HEK293 (cell line): ENCODE data around the gene GALNTL6.

ENCODE experiments used
- CTCF ChIA-PET: fragments of 350-600 bp; formaldehyde crosslinking; extraction: SDS; loops from one replicate; lab custom pipeline; 2021; ENCODE audit warnings: antibody characterized with exemption; lab: Yijun Ruan, JAX
- POLR2A ChIA-PET: fragments of 300-600 bp; formaldehyde crosslinking; extraction: SDS; loops from one replicate; lab custom pipeline; 2020; ENCODE audit warnings: antibody characterized with exemption, inconsistent platforms; lab: Yijun Ruan, JAX
- H3K27ac ChIP-seq: fragments of 200-500 bp; sonication (Bioruptor generic); 2 replicates; pipeline ENCODE4 v1.5.1; 2014; ENCODE audit warnings: low read depth, low read length, control low read depth, inconsistent platforms; ENCODE audit errors: extremely low read depth
- H3K36me3 ChIP-seq, 2 experiments: fragments of 200-500 bp in 1 of 2; sonication (Bioruptor generic) in 1 of 2; 1 replicate in 1 of 2; 2 replicates in 1 of 2; pipeline ENCODE4 v1.5.1; 2014 to 2017; ENCODE audit warnings: inconsistent platforms in 2 of 2, low read length in 2 of 2; ENCODE audit not compliant: control insufficient read depth in 2 of 2, insufficient read depth in 1 of 2
- H3K4me1 ChIP-seq: fragments of 200-500 bp; sonication (Bioruptor generic); 2 replicates; pipeline ENCODE4 v1.5.1; 2014; ENCODE audit warnings: mild to moderate bottlenecking, low read length, inconsistent platforms; ENCODE audit not compliant: control insufficient read depth, insufficient read depth
- H3K4me3 ChIP-seq: 2 replicates; pipeline ENCODE4 v1.5.1; 2011; ENCODE audit warnings: low read depth, mild to moderate bottlenecking, control low read depth, low read length, moderate library complexity
- H3K9me3 ChIP-seq: fragments of 200-500 bp; sonication (Bioruptor generic); 2 replicates; pipeline ENCODE4 v1.5.1; 2014; ENCODE audit warnings: low read depth, low read length, inconsistent platforms; ENCODE audit not compliant: control insufficient read depth, insufficient read depth
- GFI1B ChIP-seq: fragments of 450-650 bp; formaldehyde crosslinking; IDR thresholded peaks from 2 replicates; pipeline ENCODE4 v1.5.1; 2016; ENCODE audit warnings: missing biosample characterization, missing genetic modification characterization
- GLI4 ChIP-seq: fragments of 450-650 bp; formaldehyde crosslinking; IDR thresholded peaks from 2 replicates; pipeline ENCODE4 v1.5.1; 2016; ENCODE audit warnings: missing biosample characterization, missing genetic modification characterization
- GLIS1 ChIP-seq: fragments of 450-650 bp; formaldehyde crosslinking; IDR thresholded peaks from 2 replicates; pipeline ENCODE4 v1.5.1; 2016; ENCODE audit warnings: missing biosample characterization, missing genetic modification characterization
- HOXD13 ChIP-seq: sonication (generic); formaldehyde crosslinking; IDR thresholded peaks from 2 replicates; pipeline ENCODE4 v1.8.0; 2022; ENCODE audit warnings: missing genetic modification reagents, borderline replicate concordance
- KLF7 ChIP-seq: fragments of 450-650 bp; formaldehyde crosslinking; IDR thresholded peaks from 2 replicates; pipeline ENCODE4 v1.5.1; 2016; ENCODE audit warnings: missing biosample characterization, missing genetic modification characterization, borderline replicate concordance
- OVOL3 ChIP-seq: fragments of 450-650 bp; formaldehyde crosslinking; IDR thresholded peaks from 2 replicates; pipeline ENCODE4 v1.5.1; 2016; ENCODE audit warnings: missing biosample characterization, missing genetic modification characterization
- ZBTB20 ChIP-seq: fragments of 450-650 bp; formaldehyde crosslinking; IDR thresholded peaks from 2 replicates; pipeline ENCODE4 v1.5.1; 2016; ENCODE audit warnings: missing biosample characterization, missing genetic modification characterization
- ZBTB48 ChIP-seq: fragments of 450-650 bp; formaldehyde crosslinking; IDR thresholded peaks from 2 replicates; pipeline ENCODE4 v1.5.1; 2016; ENCODE audit warnings: missing biosample characterization, missing genetic modification characterization
- ZNF138 ChIP-seq: fragments of 450-650 bp; formaldehyde crosslinking; IDR thresholded peaks from 2 replicates; pipeline ENCODE4 v1.5.1; 2016; ENCODE audit warnings: missing biosample characterization, missing genetic modification characterization, borderline replicate concordance
- ZNF140 ChIP-seq: fragments of 450-650 bp; formaldehyde crosslinking; IDR thresholded peaks from 2 replicates; pipeline ENCODE4 v1.5.1; 2016; ENCODE audit warnings: missing biosample characterization, missing genetic modification characterization
- ZNF157 ChIP-seq: fragments of 450-650 bp; formaldehyde crosslinking; IDR thresholded peaks from 2 replicates; pipeline ENCODE4 v1.5.1; 2016; ENCODE audit warnings: missing biosample characterization, missing genetic modification characterization
- ZNF23 ChIP-seq: fragments of 450-650 bp; formaldehyde crosslinking; IDR thresholded peaks from 2 replicates; pipeline ENCODE4 v1.5.1; 2016; ENCODE audit warnings: missing biosample characterization, missing genetic modification characterization, borderline replicate concordance
- ZNF473 ChIP-seq: fragments of 450-650 bp; formaldehyde crosslinking; IDR thresholded peaks from 2 replicates; pipeline ENCODE4 v1.5.1; 2017; ENCODE audit warnings: missing biosample characterization, missing genetic modification characterization
- ZNF549 ChIP-seq: fragments of 450-650 bp; IDR thresholded peaks from 2 replicates; pipeline ENCODE4 v1.5.1; 2018; ENCODE audit warnings: missing biosample characterization, missing genetic modification characterization, mild to moderate bottlenecking, inconsistent platforms, moderate library complexity
- ZNF571 ChIP-seq: fragments of 450-650 bp; formaldehyde crosslinking; IDR thresholded peaks from 2 replicates; pipeline ENCODE4 v1.5.0; 2017; ENCODE audit warnings: missing biosample characterization, missing genetic modification characterization
- ZNF596 ChIP-seq: fragments of 450-650 bp; IDR thresholded peaks from 2 replicates; pipeline ENCODE4 v1.5.0; 2018; ENCODE audit warnings: missing biosample characterization, mild to moderate bottlenecking, missing genetic modification characterization, moderate library complexity
- ZNF623 ChIP-seq: fragments of 450-650 bp; formaldehyde crosslinking; IDR thresholded peaks from 2 replicates; pipeline ENCODE4 v1.5.1; 2016; ENCODE audit warnings: missing biosample characterization, missing genetic modification characterization
- ZNF629 ChIP-seq: fragments of 450-650 bp; formaldehyde crosslinking; IDR thresholded peaks from 2 replicates; pipeline ENCODE4 v1.5.1; 2017; ENCODE audit warnings: missing biosample characterization, missing genetic modification characterization
- ZNF664 ChIP-seq: fragments of 450-650 bp; formaldehyde crosslinking; IDR thresholded peaks from 2 replicates; pipeline ENCODE4 v1.5.1; 2016; ENCODE audit warnings: missing biosample characterization, missing genetic modification characterization
- ZNF704 ChIP-seq: fragments of 450-650 bp; formaldehyde crosslinking; IDR thresholded peaks from 2 replicates; pipeline ENCODE4 v1.5.1; 2016; ENCODE audit warnings: missing biosample characterization, missing genetic modification characterization
- TF ChIP-seq, protein P1 (sequence below): fragments of 450-650 bp; formaldehyde crosslinking; IDR thresholded peaks from 2 replicates; pipeline ENCODE4 v1.5.1; 2016; ENCODE audit warnings: missing biosample characterization, missing genetic modification characterization, borderline replicate concordance
- TF ChIP-seq, protein P2 (sequence below): fragments of 450-650 bp; formaldehyde crosslinking; IDR thresholded peaks from 2 replicates; pipeline ENCODE4 v1.5.1; 2016; ENCODE audit warnings: missing biosample characterization, missing genetic modification characterization
- TF ChIP-seq, protein P3 (sequence below): fragments of 450-650 bp; formaldehyde crosslinking; IDR thresholded peaks from 2 replicates; pipeline ENCODE4 v1.5.1; 2016; ENCODE audit warnings: missing biosample characterization, missing genetic modification characterization

GALNTL6 gene

DNA sequence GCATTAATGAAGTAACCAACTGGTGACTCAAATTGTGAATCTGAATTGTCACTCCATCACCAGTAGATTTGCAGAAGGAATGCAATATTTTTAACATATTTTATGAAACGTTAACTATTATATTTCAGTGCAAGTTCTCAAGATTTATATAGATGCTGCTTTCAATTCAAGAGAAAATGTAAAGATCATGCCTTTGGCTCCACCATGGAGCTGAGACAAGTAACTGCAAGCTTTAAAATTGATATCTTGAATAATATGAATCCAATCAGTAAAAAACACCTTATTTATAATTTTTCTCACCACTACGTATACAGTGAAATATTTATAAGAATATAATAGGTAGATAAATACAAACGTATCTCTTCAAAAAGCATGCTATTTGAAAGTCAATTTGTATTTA lies 27.8 kb upstream of the GALNTL6 start (continued):
- TF ChIP-seq, protein P1, sequence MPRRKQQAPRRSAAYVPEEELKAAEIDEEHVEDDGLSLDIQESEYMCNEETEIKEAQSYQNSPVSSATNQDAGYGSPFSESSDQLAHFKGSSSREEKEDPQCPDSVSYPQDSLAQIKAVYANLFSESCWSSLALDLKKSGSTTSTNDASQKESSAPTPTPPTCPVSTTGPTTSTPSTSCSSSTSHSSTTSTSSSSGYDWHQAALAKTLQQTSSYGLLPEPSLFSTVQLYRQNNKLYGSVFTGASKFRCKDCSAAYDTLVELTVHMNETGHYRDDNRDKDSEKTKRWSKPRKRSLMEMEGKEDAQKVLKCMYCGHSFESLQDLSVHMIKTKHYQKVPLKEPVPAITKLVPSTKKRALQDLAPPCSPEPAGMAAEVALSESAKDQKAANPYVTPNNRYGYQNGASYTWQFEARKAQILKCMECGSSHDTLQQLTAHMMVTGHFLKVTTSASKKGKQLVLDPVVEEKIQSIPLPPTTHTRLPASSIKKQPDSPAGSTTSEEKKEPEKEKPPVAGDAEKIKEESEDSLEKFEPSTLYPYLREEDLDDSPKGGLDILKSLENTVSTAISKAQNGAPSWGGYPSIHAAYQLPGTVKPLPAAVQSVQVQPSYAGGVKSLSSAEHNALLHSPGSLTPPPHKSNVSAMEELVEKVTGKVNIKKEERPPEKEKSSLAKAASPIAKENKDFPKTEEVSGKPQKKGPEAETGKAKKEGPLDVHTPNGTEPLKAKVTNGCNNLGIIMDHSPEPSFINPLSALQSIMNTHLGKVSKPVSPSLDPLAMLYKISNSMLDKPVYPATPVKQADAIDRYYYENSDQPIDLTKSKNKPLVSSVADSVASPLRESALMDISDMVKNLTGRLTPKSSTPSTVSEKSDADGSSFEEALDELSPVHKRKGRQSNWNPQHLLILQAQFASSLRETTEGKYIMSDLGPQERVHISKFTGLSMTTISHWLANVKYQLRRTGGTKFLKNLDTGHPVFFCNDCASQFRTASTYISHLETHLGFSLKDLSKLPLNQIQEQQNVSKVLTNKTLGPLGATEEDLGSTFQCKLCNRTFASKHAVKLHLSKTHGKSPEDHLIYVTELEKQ (tag by site-specific recombination), result no peak
- TF ChIP-seq ZNF23 (tag by site-specific recombination) (no peak), KLF7 (tag by site-specific recombination) (no peak), ZNF596 (no peak)
- TF ChIP-seq, all 188 proteins: peak for 0

DNA sequence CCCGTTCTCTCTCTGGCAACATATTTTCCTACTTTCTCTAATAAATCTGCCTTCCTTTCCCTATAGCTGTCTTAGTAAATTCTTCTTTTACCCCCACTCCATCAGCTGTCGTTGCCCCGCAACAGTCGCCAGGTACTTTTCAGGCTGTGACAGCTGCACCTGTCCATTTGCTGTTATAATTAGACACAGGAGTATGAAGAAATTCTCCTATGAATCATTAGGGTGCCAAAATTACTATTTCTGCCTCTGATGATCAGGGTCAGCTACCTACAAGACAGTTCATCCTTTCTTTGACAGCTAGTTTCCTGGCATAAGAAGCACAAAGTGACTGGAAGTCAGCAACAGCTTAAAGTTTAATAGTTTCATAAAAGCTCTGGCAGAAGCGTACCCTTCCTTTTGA lies 19.5 kb upstream of the GALNTL6 start:
- no peaks in the 10 kb centered on the region for H3K36me3 ChIP-seq
- POLR2A ChIA-PET, result no interaction called here
- TF ChIP-seq, protein P2, sequence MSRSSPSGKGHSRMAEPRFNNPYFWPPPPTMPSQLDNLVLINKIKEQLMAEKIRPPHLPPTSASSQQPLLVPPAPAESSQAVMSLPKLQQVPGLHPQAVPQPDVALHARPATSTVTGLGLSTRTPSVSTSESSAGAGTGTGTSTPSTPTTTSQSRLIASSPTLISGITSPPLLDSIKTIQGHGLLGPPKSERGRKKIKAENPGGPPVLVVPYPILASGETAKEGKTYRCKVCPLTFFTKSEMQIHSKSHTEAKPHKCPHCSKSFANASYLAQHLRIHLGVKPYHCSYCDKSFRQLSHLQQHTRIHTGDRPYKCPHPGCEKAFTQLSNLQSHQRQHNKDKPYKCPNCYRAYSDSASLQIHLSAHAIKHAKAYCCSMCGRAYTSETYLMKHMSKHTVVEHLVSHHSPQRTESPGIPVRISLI (tag by site-specific recombination), result no peak
- TF ChIP-seq ZBTB20 (tag by site-specific recombination) (no peak), OVOL3 (tag by site-specific recombination) (no peak), ZNF704 (tag by site-specific recombination) (no peak), ZBTB48 (tag by site-specific recombination) (no peak), GLI4 (no peak), ZNF140 (tag by site-specific recombination) (no peak), ZNF629 (no peak), ZNF571 (tag by site-specific recombination) (no peak), ZNF473 (no peak), ZNF157 (tag by site-specific recombination) (no peak), ZNF23 (tag by site-specific recombination) (no peak), GFI1B (no peak), GLIS1 (tag by site-specific recombination) (no peak), ZNF138 (no peak), ZNF549 (no peak), ZNF664 (tag by site-specific recombination) (no peak), ZNF623 (tag by site-specific recombination) (no peak), HOXD13 (no peak)
- TF ChIP-seq, protein P3, sequence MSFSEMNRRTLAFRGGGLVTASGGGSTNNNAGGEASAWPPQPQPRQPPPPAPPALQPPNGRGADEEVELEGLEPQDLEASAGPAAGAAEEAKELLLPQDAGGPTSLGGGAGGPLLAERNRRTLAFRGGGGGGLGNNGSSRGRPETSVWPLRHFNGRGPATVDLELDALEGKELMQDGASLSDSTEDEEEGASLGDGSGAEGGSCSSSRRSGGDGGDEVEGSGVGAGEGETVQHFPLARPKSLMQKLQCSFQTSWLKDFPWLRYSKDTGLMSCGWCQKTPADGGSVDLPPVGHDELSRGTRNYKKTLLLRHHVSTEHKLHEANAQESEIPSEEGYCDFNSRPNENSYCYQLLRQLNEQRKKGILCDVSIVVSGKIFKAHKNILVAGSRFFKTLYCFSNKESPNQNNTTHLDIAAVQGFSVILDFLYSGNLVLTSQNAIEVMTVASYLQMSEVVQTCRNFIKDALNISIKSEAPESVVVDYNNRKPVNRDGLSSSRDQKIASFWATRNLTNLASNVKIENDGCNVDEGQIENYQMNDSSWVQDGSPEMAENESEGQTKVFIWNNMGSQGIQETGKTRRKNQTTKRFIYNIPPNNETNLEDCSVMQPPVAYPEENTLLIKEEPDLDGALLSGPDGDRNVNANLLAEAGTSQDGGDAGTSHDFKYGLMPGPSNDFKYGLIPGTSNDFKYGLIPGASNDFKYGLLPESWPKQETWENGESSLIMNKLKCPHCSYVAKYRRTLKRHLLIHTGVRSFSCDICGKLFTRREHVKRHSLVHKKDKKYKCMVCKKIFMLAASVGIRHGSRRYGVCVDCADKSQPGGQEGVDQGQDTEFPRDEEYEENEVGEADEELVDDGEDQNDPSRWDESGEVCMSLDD (tag by site-specific recombination), result no peak
- TF ChIP-seq, all 188 proteins: peak for 0
- H3K27ac ChIP-seq, result no peak overlapping the region
- no peaks in the 10 kb centered on the region for H3K4me1 ChIP-seq
- H3K9me3 ChIP-seq, result no peaks in the 10 kb centered on the region
- CTCF ChIA-PET, result no interaction called here
- no peak overlapping the region for H3K4me3 ChIP-seq
